Measurements from ENCODE around the gene GABRD.

GRCh38 chr1:2028870-2029560, 9.9 kb downstream of the GABRD start:
- TF ChIP-seq CTCF (IDR thresholded peaks at IDR 0.05) (no peak), POLR2A (IDR thresholded peaks at IDR 0.05) (no peak)

All from right lobe of liver (tissue), 4 donors.